Measurements from ENCODE around the gene DAP3.
A peak's percentile ranks its signal among the peaks of the same experiment; 100 is the strongest.
"Not testable (repeated sequence)": the region's sequence is repeated elsewhere in the genome, so short reads cannot be mapped to it uniquely, and the experiment has no call there.

Gene DAP3

DNA sequence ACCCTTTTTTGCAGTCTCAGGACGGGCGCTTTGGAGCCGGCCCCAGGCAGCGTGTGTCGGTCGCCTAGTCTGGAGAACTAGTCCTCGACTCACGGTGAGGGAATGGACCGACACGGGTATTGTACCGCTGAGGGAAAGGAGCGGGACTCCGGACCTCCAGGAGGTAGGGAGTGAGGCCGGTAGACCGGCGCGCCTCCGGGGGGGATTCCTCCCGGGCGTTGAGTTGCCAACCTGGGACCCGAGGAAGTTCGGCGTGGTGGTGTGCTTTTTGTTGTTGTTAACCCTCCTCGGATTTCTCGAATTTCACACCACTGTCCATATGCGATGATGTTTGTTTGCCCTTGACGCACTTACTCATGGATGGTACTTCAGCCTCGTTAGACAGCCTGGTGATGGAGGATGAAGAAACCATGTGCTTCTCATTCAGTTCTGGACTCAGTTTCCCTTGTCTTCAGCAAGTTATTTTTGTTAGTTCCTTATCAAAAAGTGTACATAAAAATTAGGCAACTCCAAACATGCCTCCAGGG lies at the start of gene DAP3:
Gene DAP3, plus strand, starts transcription at position 11 of the 527 bp plus-strand sequence. CDS start 20,689 bp downstream, outside the sequence.
- not testable (repeated sequence) for DNase-seq

DNA sequence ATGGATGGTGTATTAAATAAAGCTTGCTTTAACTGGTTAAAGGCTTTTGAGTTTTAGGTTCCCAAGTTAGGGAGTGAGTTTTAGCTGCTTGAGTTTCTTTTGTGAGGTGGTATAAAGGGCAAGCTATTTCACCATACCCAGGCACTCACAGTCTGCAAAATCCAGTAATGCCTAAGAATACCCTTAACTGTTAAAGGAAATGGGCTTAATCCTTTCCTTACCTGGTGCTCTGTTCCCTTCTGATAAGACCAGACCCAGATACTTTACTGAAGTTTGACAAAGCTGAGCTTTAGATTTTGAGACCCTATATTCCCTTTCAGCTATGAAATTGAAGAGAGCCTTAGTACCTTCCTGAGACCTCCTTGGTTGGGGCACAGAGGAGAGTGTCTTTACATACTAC lies 48.5 kb upstream of the DAP3 start:
- DNase-seq = no peak

- DNase-seq = not testable (repeated sequence)
Observed at GRCh38 chr1:155642559-155643180, 46.2 kb upstream of the DAP3 start.

DNA sequence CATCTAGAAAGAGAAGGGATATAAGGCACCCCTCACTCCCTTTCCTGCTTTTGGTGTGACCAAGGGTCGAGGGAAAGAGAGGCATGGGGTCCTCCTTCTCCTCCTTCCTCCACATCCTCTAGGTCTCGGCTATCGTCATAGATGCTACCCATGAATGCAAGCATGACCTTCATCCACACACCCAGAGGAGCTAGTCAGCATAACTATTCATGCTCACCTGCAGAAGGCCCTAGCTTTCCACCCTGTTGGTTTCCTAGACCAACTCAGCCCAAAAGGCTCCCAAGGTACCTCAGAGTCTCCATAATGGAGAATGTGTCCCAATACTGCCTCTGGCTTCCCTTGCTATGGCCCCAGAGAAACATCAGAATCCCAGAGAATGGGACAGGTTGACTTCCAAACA lies 45.7 kb upstream of the DAP3 start:
- DNase-seq = no peak

DNA sequence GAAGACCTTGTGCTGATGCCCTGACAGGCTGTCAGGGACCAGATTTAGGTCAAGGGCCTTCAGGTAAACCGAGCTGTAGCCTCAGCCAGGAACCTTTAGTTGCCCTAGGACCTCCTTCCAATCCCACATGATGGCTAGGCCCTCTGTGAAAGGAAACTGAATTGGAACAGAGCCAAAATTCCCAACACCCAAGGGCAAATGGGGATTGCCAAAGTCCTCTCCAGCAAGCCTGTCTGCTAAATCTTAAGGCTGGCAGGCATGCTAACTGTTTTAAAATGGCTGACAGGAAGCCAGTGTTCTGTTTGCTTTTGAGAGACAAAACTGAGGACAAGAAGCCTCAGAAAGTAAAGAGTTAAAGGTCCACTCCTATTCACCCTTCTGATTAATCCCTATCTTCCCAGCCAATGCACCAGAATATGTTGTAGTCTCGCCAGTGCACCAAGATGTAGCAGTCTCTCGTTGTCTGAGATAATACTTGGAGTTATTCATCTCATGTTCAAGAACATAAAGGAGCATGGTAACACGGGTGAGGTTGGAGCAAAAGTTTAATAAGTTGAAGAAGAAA lies 43.8 kb upstream of the DAP3 start:
- no peak for DNase-seq

- DNase-seq = no peak
Observed at GRCh38 chr1:155645648-155646047, 43.2 kb upstream of the DAP3 start.

DNA sequence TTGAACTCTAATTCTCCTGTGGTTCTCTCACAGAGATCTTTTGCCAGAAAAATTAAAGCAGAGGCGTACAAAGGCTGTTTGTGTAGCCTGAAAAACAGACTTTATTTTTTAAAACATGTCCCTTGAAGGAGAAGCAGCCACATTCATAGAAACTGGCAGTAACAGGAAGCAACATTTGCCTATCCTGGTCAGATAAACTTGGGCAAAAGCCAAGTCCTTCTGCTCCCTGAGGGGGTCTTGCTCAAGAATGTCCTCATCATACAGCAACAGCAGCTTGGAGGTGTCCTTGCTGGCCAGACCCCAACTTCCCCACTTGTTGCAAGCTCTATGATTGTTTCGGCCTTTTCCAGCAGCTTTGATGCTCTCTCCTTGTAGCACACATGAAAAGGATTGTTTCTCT lies 42.6 kb upstream of the DAP3 start:
- peak; percentile 41 to 65 for DNase-seq

- peak; percentile 29 to 30 for DNase-seq
Observed at GRCh38 chr1:155648207-155649147, 40.4 kb upstream of the DAP3 start.

- DNase-seq = peak; percentile 19 to 49
Observed at GRCh38 chr1:155649676-155650075, 39.2 kb upstream of the DAP3 start.

DNA sequence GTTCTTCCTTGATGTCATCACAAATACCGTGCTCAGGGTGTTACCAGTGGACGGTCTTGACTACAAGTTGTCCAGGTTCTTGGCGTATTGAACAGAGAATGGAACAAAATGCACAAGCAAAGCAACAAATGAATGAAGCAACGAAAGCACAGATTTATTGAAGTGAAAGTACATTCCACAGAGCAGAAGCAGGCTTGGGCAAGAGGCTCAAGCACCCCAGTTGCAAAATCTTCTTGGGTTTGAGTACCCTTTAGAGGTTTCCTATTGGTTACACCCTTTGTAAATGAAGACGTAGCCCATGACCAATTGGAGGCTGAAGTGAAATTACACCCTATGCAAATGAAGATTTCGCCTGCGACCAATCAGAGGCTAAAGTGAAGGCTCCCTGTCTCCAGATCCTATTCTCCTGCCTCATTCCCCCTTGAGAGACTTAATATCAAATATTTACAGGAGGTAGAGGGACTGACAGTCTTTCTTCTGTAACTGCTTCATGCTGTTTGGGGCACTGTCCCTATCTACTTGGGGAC lies 38.6 kb upstream of the DAP3 start:
- DNase-seq = no peak

DNA sequence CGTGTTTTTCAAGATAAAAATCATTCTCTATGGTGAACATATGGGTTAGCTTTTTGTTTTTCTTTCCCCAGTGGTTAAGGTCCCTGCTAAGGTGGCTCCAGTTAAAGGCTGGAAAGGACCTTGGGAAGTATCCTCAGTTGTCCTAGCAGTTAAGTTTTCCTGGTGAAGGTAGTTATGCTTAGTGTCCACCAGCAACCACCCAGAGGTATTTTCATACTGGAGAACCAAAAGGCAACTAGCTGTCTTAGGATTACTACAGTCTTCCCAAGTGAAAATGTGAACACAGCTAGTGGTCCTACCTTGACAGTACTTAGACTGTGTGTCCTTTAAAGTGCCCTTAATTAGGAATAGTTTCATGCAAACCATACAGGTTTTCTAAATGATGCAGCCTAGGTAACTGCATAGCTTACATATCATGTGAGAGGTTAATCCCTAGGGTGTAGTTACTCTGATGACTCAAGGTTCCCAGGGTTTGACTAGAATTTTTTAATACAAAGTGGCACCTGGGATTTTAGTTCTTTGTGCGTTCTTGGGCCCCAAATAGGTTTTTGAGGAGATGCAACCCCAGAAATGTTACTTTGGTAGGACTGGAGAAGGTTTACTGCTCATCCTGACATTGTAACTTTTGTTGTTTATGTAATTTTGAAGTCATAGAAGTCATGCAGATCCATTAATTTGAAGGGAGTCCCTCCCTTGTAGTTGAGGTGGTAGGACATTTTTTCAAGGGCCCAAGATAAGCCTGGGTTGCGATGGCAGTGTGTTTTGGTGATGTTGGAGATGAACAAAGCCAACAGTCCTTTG lies 36.8 kb upstream of the DAP3 start:
- no peak for DNase-seq

DNA sequence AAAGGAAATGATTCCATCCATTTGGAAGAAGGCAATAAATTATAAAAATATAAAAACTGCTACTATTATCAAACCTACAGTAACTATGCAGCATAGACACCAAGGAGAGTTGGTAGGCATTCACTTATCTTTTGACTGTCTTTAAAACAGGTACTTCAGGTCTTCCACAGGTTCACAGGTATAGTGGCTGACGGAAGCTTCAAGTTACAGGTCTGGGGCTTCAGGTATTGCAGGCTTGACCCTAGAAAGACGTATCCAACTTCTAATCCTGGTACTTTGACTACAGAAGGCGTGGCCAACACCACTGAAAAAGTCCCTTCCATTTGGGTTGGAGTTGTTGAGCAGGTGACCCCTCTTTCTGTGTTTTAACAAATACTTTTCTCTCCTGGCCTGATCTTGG lies 35.9 kb upstream of the DAP3 start:
- no peak for DNase-seq

DNA sequence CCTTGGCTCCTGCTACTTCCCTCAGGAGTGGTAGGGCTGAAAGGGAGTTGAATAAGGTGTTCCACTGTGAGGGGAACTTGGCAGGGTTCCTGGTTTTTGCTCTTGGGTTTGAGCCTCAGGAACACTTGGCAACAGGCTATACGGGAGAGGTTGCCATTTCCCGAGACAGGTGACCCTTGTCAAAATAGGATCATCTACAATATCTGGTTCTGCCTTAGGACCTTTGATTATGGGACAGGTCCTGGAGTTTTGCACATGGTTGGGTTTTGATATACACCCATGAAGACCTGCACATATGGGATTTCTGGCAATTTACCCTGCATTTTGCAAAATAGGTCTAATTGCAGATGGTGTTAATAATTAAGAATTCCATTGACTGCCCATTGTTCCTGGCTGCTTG lies 31.4 kb upstream of the DAP3 start:
- DNase-seq = no peak

DNA sequence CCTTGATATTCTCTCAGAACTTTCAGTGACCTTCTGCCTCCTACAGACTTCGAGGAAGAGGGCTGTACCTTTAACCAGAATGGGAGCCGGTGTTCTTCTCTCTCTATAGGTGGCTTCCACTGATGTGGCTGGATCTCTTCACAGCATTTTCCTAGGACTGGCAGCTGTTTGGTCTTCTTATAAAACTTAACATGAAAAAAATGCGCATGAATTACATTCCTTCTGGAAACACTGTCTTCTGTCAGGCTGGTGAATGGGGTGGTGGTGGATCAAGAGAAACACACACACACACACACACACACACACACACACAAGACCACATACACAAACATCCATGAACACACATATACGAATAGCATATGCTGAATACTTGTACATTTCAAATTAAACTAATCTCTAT lies 27.7 kb upstream of the DAP3 start:
- not testable (repeated sequence) for DNase-seq

DNA sequence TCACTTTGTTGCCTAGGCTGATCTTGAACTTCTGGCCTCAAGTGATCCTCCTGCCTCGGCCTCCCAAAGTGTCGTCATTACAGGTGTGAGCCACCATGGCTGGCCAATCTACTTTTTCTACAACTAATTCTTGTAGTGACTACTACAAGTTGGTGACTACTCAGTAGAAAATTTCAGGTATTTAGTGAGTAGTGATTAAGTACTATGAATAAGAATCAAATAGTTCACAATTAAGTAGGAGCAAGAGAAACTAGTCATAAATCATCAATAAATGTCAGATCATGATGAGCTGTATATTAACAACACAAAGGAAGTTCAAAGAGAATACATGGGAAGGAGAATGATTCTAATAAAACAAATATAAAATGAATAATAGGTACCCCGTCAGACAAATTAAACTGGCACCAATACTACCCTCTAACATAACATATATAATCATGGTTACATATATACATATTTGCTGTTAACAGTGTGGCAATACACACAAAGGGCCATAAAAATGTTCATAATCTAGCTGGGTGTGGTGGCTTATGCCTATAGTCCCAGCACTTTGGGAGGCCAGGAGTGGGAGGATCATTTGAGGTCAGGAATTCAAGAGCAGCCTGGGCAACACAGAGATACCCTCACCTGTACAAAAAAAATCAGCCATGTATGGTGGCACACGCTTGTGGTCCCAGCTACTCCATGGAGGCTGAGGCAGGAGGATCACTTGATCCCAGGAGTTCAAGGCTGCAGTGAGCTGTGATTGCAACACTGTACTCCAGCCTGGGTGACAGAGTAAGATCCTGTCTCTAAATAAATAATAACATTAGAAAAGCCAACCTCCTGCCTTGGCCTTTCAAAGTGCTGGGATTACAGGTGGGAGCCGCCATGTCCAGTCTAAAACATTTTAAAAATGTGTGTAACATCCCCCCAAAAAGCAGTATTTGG lies 19.4 kb upstream of the DAP3 start:
- no peak for DNase-seq

GRCh38 chr1:155671750-155672149 lies 17.1 kb upstream of the DAP3 start:
- no peak for DNase-seq

DNA sequence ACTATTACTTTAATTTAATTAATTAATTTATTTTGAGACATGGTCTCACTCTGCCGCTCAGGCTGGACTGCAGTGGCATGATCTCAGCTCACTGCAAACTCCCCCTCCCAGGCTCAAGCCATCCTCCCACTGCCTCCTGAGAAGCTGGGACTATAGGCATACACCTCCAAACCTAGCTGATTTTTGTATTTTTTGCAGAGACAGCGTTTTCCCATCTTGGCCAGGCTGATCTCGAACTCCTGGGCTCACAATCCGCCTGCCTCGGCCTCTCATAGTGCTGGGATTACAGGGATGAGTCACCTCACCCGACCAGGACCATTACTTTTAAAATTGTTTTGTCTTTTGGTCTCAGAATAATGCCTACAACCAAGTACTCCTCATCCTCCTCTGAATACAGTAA lies 15.9 kb upstream of the DAP3 start:
- DNase-seq = no peak

DNA sequence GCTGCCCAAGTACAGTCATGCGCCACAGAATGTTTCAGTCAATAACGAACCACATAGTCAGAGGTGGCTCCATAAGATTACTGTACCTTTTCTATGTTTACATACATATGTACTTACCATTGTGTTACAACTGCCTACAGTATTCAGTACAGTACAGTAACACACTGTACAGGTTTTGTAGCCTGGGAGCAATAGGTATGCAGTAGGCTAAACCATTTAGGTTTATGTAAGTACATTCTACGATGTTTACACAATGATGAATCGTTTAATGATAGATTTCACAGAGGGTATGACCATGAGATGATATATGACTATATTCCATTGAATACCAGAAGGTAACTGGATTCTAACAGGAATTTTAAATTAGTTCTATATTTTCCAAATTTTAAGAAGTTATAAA lies 10.9 kb upstream of the DAP3 start:
- DNase-seq = no peak

DNA sequence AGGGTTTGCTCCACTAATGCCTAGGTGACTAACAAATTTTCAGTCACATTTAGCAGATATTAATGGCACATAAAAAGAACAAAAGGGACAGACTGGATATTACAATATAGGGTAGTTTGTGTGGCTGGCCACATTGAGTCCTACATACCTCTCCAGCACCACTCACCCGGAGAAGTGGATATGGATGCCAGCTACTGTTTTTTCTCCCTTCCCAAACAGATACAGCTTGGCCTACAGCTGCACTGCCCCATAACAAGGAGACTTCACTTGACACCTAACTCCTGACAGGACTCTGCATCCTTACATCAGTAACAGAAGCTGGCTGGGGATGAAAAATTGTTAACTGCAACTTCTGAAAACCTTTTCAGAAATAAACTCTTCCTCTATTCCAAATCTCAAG lies 9.9 kb upstream of the DAP3 start:
- not testable (repeated sequence) for DNase-seq

DNA sequence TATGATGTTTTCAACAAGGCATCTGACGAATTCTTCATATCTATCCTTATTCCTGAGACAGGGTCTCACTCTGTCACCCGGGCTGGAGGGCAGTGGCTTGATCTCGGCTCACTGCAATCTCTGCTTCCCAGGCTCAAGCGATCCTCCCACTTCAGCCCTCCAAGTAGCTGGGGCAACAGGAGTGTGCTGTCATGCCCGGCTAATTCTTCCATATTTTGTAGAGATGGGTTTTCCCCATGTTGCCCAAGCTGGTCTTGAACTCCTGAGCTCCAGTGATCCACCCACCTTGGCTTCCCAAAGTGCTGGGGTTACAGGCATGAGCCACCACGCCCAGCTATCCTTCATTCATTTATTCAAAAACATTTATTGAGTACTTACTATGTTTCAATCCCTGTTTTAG lies 8.4 kb upstream of the DAP3 start:
- DNase-seq = no peak

GRCh38 chr1:155681776-155682175 lies 7.1 kb upstream of the DAP3 start:
- DNase-seq = no peak
